HG03103 (cell line): Measurements from ENCODE around the gene AGBL2.
"Not testable (repeated sequence)": the region's sequence is repeated elsewhere in the genome, so short reads cannot be mapped to it uniquely, and the experiment has no call there.

Experiments used
- ATAC-seq: cut with Tn5 transposase; IDR thresholded peaks from one replicate; pipeline ENCODE4 v1.9.1; 2021; ENCODE audit warnings: low read depth; ENCODE audit not compliant: unreplicated experiment

AGBL2 gene

GRCh38 chr11:47689480-47689879 is 25.7 kb downstream of the AGBL2 start:
- no peak for ATAC-seq

GRCh38 chr11:47688991-47689390 is 26.2 kb downstream of the AGBL2 start:
- ATAC-seq: no peak

GRCh38 chr11:47688111-47688510 is 27.1 kb downstream of the AGBL2 start:
- ATAC-seq: no peak

- not testable (repeated sequence) for ATAC-seq
These were observed 28.5 kb downstream of the AGBL2 start for GRCh38 chr11:47686704-47687103.

- no peak for ATAC-seq
These were observed 29.0 kb downstream of the AGBL2 start for GRCh38 chr11:47686151-47686550.

- no peak for ATAC-seq
These were observed 39.3 kb downstream of the AGBL2 start for GRCh38 chr11:47675851-47676250.

- no peak for ATAC-seq
These were observed 42.9 kb downstream of the AGBL2 start for GRCh38 chr11:47672283-47672730.

GRCh38 chr11:47669856-47670255 is 45.3 kb downstream of the AGBL2 start:
- no peak for ATAC-seq

- no peak for ATAC-seq
These were observed 46.5 kb downstream of the AGBL2 start for GRCh38 chr11:47668665-47669064.

- ATAC-seq: no peak
These were observed 47.6 kb downstream of the AGBL2 start for GRCh38 chr11:47667555-47667954.

GRCh38 chr11:47667135-47667534 is 48.0 kb downstream of the AGBL2 start:
- ATAC-seq: no peak

GRCh38 chr11:47664936-47665335 is 50.2 kb downstream of the AGBL2 start:
- ATAC-seq: not testable (repeated sequence)

GRCh38 chr11:47661245-47661644 is 53.9 kb downstream of the AGBL2 start:
- no peak for ATAC-seq

- ATAC-seq: no peak
These were observed 55.9 kb downstream of the AGBL2 start for GRCh38 chr11:47659276-47659675.

GRCh38 chr11:47656260-47656885 is 58.8 kb downstream of the AGBL2 start:
- ATAC-seq: no peak

GRCh38 chr11:47651818-47652469 is 63.2 kb downstream of the AGBL2 start:
- ATAC-seq: no peak

GRCh38 chr11:47649276-47649675 is 65.9 kb downstream of the AGBL2 start:
- no peak for ATAC-seq

GRCh38 chr11:47646019-47646418 is 69.2 kb downstream of the AGBL2 start:
- no peak for ATAC-seq

GRCh38 chr11:47645500-47645899 is 69.7 kb downstream of the AGBL2 start:
- ATAC-seq: no peak

GRCh38 chr11:47642099-47642855 is 72.9 kb downstream of the AGBL2 start, which contains the start of gene MTCH2:
Gene MTCH2, minus strand, starts transcription at chr11:47642559. Its CDS starts 94 bp downstream, at chr11:47642465.
- ATAC-seq: peak; percentile 89

- ATAC-seq: no peak
These were observed 73.5 kb downstream of the AGBL2 start for GRCh38 chr11:47641600-47642098.
